HepG2 (cell line): ENCODE measurements around the gene PPP2R5D. TPM values are rescaled to one million over a fixed set of nuclear protein-coding genes. Genes with fewer than 3 reads are reported as not detected.

Source experiments
- ARNT2 ChIP-seq: sonication (generic); formaldehyde crosslinking; IDR thresholded peaks from 2 replicates; pipeline ENCODE4 v1.8.0; 2022; ENCODE audit warnings: mild to moderate bottlenecking, low read depth, missing genetic modification reagents, moderate library complexity
- CREB1 ChIP-seq, 2 experiments: fragments of 450-650 bp in 1 of 2; IDR thresholded peaks; 2 replicates each; pipeline ENCODE4 v1.6.1; 2016 to 2017; ENCODE audit warnings: control low read depth in 1 of 2, mild to moderate bottlenecking in 1 of 2, missing compliant biosample characterization in 1 of 2, missing genetic modification characterization in 1 of 2
- DPF2 ChIP-seq: sonication (generic); formaldehyde crosslinking; IDR thresholded peaks from 2 replicates; pipeline ENCODE4 v1.4.0; 2020; ENCODE audit warnings: mild to moderate bottlenecking, low read depth, missing genetic modification reagents, borderline replicate concordance
- GMEB1 ChIP-seq: sonication (generic); formaldehyde crosslinking; IDR thresholded peaks from 2 replicates; pipeline ENCODE4 v1.5.1; 2020; ENCODE audit warnings: missing genetic modification reagents, mild to moderate bottlenecking, borderline replicate concordance
- KMT2B ChIP-seq: IDR thresholded peaks from 2 replicates; pipeline ENCODE4 v1.6.1; 2016; ENCODE audit warnings: missing genetic modification reagents, missing compliant biosample characterization
- RBM39 ChIP-seq: fragments of 200-400 bp; formaldehyde crosslinking; IDR thresholded peaks from one replicate; pipeline ENCODE4 v1.6.1; 2018; ENCODE audit warnings: antibody characterized with exemption, mild to moderate bottlenecking, low read depth, low read length; ENCODE audit not compliant: poor library complexity, severe bottlenecking
- SETDB1 ChIP-seq: sonication (generic); formaldehyde crosslinking; IDR thresholded peaks from 2 replicates; pipeline ENCODE4 v1.5.1; 2020; ENCODE audit warnings: missing genetic modification reagents, mild to moderate bottlenecking, borderline replicate concordance
- SMAD3 ChIP-seq: sonication (generic); formaldehyde crosslinking; IDR thresholded peaks from 2 replicates; pipeline ENCODE4 v1.4.0; 2020; ENCODE audit warnings: missing genetic modification reagents
- SP1 ChIP-seq, 2 experiments: fragments of 450-650 bp in 1 of 2; sonication (generic) in 1 of 2; formaldehyde crosslinking in 1 of 2; IDR thresholded peaks; 2 replicates each; pipeline versions ENCODE4 v1.4.0 to v1.6.1; 2016 to 2020; ENCODE audit warnings: missing genetic modification reagents in 1 of 2
- TOE1 ChIP-seq: sonication (generic); formaldehyde crosslinking; IDR thresholded peaks from 2 replicates; pipeline ENCODE4 v1.4.0; 2020; ENCODE audit warnings: mild to moderate bottlenecking, missing genetic modification reagents
- ZBTB37 ChIP-seq: sonication (generic); formaldehyde crosslinking; IDR thresholded peaks from 2 replicates; pipeline ENCODE4 v1.4.0; 2020; ENCODE audit warnings: mild to moderate bottlenecking, missing genetic modification reagents
- ZFP62 ChIP-seq: sonication (generic); formaldehyde crosslinking; IDR thresholded peaks from 2 replicates; pipeline ENCODE4 v1.4.0; 2020; ENCODE audit warnings: missing genetic modification reagents
- ZNF205 ChIP-seq: IDR thresholded peaks from 2 replicates; pipeline ENCODE4 v1.6.1; 2018; ENCODE audit warnings: missing biosample characterization, missing genetic modification reagents
- ZNF3 ChIP-seq: IDR thresholded peaks from 2 replicates; pipeline ENCODE4 v1.7.0; 2017; ENCODE audit warnings: inconsistent platforms
- ZNF362 ChIP-seq: sonication (generic); formaldehyde crosslinking; IDR thresholded peaks from 2 replicates; pipeline ENCODE4 v1.4.0; 2020; ENCODE audit warnings: missing genetic modification reagents, mild to moderate bottlenecking, borderline replicate concordance
- ZNF660 ChIP-seq: sonication (generic); formaldehyde crosslinking; IDR thresholded peaks from 2 replicates; pipeline ENCODE4 v1.5.1; 2020; ENCODE audit warnings: mild to moderate bottlenecking, low read depth, missing genetic modification reagents, borderline replicate concordance
- ZNF781 ChIP-seq: sonication (generic); formaldehyde crosslinking; IDR thresholded peaks from 2 replicates; pipeline ENCODE4 v1.5.1; 2020; ENCODE audit warnings: borderline replicate concordance, mild to moderate bottlenecking, missing genetic modification reagents; ENCODE audit errors: not compliant biosample characterization
- polyA plus RNA-seq, 8 experiments: library from polyadenylated mRNA; depleted of rRNA in 3 of 8; stranded (reverse) in 7 of 8; unstranded in 1 of 8; fragments of >200 nt; fragmentation: Illumina TruSeq in 4 of 8; extraction: Trizol in 4 of 8; gene quantifications; 2 replicates each; pipeline versions ENCODE4 v1.2.1 to v1.2.3, GENCODE V29; 2011 to 2016; ENCODE audit warnings: low read depth in 4 of 8, missing spikeins in 1 of 8, mixed read lengths in 1 of 8; ENCODE audit not compliant: insufficient read depth in 1 of 8
- total RNA-seq, 5 experiments: library from RNA; depleted of rRNA; stranded (reverse); fragments of >200 nt; fragmentation: Illumina TruSeq; extraction: Trizol; gene quantifications; 2 replicates each; pipeline ENCODE4 v1.2.3, GENCODE V29; 2016; ENCODE audit warnings: low read depth in 1 of 5
- TF ChIP-seq, protein P1 (sequence below): IDR thresholded peaks from 2 replicates; pipeline ENCODE4 v1.6.1; 2016; ENCODE audit warnings: low read depth, control low read depth
- TF ChIP-seq, protein P2 (sequence below): sonication (generic); formaldehyde crosslinking; IDR thresholded peaks from 2 replicates; pipeline ENCODE4 v1.4.0; 2020; ENCODE audit warnings: mild to moderate bottlenecking, missing genetic modification reagents

Gene PPP2R5D
- total and polyA plus RNA-seq, 2 of the 13 experiments (the other 11 are each of a cell fraction or from before 2014, with no cell fraction given): 53.7 to 60.4 TPM

GRCh38 chr6:42984001-42984923 is at the start of gene PPP2R5D (continued):
- TF ChIP-seq, protein P1, sequence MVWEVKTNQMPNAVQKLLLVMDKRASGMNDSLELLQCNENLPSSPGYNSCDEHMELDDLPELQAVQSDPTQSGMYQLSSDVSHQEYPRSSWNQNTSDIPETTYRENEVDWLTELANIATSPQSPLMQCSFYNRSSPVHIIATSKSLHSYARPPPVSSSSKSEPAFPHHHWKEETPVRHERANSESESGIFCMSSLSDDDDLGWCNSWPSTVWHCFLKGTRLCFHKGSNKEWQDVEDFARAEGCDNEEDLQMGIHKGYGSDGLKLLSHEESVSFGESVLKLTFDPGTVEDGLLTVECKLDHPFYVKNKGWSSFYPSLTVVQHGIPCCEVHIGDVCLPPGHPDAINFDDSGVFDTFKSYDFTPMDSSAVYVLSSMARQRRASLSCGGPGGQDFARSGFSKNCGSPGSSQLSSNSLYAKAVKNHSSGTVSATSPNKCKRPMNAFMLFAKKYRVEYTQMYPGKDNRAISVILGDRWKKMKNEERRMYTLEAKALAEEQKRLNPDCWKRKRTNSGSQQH (CRISPR knock-in tag): no peak
- TF ChIP-seq RBM39 (peak; percentile 80), ZNF660 (no peak), SMAD3 (CRISPR knock-in tag) (peak; percentile 22; the same call in 1 of the 2 replicates), GMEB1 (no peak), DPF2 (CRISPR knock-in tag) (no peak), ARNT2 (CRISPR knock-in tag) (peak; percentile 49; the same call in 1 of the 2 replicates), ZFP62 (0 out of 2 replicates have a peak, but pooled peaks have one; percentile 43), TOE1 (CRISPR knock-in tag) (no peak), SP1 (IDR thresholded peaks at IDR 0.05) (no peak), SP1 (CRISPR knock-in tag; IDR thresholded peaks at IDR 0.05) (no peak; the same call in 1 of the 2 replicates), KMT2B (CRISPR knock-in tag) (peak; percentile 53; the same call in 1 of the 2 replicates), CREB1 (IDR thresholded peaks at IDR 0.05) (peak; percentile 83), CREB1 (CRISPR knock-in tag; IDR thresholded peaks at IDR 0.05) (peak; percentile 83), ZNF3 (no peak), ZBTB37 (CRISPR knock-in tag) (no peak), ZNF781 (peak; percentile 69), ZNF362 (CRISPR knock-in tag) (no peak; the same call in 1 of the 2 replicates), SETDB1 (no peak), ZNF205 (CRISPR knock-in tag) (no peak)
- TF ChIP-seq, protein P2, sequence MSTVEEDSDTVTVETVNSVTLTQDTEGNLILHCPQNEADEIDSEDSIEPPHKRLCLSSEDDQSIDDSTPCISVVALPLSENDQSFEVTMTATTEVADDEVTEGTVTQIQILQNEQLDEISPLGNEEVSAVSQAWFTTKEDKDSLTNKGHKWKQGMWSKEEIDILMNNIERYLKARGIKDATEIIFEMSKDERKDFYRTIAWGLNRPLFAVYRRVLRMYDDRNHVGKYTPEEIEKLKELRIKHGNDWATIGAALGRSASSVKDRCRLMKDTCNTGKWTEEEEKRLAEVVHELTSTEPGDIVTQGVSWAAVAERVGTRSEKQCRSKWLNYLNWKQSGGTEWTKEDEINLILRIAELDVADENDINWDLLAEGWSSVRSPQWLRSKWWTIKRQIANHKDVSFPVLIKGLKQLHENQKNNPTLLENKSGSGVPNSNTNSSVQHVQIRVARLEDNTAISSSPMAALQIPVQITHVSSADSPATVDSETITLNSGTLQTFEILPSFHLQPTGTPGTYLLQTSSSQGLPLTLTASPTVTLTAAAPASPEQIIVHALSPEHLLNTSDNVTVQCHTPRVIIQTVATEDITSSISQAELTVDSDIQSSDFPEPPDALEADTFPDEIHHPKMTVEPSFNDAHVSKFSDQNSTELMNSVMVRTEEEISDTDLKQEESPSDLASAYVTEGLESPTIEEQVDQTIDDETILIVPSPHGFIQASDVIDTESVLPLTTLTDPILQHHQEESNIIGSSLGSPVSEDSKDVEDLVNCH (CRISPR knock-in tag): no peak
